Measurements from ENCODE around the gene ATXN2L. TPM values are rescaled to one million over a fixed set of nuclear protein-coding genes. Genes with fewer than 3 reads are reported as not detected.
"Not testable (repeated sequence)": the region's sequence is repeated elsewhere in the genome, so short reads cannot be mapped to it uniquely, and the experiment has no call there.

The ATXN2L gene
- total RNA-seq, 1 donor, result 98.0 TPM

DNA sequence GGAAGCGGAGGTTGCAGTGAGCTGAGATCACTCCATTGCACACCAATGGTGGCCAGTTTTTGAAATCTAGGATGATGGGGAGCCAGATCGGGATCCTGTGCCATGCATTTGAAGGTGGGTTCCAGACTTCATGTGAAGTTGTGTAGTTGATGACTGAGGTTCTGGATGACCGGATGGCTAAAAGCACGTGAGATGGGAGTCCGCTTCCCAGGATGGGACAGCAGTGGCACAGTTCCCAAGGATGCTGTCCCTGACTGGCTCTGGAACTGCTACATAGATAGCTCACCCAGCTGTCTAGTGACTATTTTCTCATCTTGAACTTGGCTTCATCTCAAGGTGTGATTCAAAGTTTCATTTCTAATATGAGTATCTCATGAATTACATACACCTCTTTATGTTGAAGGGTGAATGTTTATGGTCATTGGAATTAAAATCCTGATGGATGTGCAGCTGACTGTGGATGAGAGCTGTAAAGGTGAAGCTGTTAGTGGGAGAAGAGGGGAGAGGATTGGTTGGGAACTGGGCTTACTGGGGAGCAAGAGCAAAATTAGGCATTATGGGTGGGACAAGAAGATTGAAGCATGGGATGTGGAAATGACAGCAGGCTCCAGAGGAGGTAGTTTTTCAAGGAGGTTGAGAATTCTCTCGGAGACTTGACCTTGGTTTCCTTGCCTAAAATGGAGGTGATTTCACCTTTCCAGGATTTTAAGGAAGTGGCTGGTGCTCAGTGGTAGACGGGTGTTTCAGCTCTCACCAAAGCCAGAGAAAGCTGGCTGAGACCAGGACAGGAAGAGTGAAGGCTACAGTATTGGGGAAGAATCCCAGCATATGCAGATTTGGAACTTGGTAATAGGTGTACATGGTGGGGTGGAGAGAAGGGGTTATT is 15.1 kb downstream of the ATXN2L start:
- DNase-seq (ENCODE audit: low read depth in 2 of 3, low spot score in 2 of 3), result no peak

DNA sequence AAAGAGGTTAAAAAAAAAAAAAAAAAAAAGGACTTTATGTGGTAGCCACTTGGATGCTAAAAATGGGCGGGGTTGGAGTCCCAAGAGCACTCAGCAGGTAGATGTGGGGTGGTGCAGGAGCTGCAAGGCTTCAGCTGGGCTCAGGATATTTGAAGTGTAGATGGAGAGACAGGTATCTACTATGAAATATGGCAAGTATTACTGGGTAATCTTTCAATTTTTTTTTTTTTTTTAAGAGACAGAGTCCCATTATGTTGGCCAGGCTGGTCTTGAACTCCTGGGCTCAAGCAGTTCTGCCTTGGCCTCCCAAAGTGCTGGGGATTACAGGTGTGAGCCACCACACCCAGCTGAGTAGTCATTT is 15.7 kb downstream of the ATXN2L start:
- no peak for DNase-seq (ENCODE audit: low read depth in 2 of 3, low spot score in 2 of 3)

DNA sequence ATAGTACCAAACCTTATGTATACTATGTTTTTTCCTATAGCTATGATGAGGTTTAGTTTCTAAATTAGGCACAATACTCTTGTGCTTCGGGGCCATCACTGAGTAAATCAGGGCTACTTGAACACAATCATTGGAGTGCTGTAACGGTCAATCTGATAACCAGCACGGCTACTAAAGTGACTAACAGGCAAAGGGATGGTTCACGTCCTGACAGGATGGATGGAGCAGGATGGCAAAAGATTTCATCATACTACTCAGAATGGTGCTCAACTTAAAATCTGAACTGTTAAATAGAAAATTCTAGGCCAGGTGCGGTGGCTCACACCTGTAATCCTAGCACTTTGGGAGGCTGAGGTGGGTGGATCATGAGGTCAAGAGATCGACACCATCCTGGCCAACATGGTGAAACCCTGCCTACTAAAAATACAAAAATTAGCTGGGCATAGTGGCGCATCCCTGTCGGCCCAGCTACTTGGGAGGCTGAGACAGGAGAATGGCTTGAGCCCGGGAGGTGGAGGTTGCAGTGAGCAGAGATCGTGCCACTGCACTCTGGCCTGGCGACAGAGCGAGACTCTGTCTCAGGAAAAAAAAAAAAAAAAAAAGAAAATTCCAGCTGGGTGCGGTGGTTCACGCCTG is 16.3 kb downstream of the ATXN2L start:
- no peak for DNase-seq (ENCODE audit: low read depth in 2 of 3, low spot score in 2 of 3)

DNA sequence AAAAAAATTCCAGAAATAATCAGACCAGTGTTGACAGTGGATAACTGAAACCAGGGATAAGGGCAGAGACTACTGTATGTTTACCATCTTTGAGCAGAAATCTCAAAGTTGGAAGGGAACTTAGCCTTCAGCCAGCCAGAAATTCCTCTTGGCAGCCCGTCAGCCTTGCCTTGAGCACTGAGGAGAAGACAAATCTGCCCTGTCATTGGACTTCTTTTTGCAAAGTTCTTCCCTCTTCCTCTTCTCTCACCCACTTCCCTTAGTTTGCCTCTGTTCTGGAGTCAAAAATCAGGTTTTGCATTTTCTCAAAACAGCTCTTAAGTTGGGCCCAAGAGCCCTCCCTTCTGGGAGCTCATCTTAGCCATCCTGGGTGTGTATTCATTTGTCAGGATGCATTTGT is 17.1 kb downstream of the ATXN2L start:
- DNase-seq (ENCODE audit: low read depth in 2 of 3, low spot score in 2 of 3), result no peak

DNA sequence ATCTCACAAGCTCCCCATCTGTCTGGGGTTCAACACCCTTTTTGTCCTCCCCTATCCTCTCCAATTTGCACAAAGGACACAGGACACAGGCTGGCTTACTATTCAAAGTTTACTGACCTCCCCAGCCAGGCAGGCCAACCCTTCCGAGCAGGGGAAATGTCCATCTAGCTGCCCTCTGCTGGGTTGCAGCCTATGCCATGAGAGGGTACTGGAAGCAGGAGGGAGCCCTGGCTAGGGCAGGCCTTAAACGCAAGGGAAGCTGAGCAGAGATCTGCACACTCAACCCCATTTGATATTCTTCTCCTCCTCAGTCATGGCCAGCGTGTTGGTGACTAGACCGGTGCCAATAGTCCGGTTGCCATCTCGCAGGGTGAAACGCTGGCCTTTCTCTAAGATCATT is 19.9 kb downstream of the ATXN2L start:
- no peak for DNase-seq (ENCODE audit: low read depth in 2 of 3, low spot score in 2 of 3)

DNA sequence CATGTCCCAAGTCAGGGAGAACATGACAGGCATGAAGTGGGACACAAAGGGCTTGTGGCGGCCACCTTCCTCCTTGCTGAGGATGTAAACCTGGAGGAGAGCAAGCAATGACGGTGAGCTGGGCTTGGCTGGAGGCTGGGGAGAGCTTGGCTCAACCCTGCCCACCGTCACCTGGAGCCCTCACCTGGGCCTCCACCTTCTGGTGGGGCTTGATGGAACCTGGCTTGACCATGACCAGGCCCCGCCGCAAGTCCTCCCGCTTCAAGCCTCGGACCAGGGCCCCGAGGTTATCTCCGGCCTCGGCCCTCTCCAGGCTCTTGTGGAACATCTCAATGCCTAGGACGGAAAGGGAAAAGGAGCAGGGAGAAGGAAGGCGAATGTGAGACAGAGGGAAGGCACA is 21.0 kb downstream of the ATXN2L start:
- DNase-seq (ENCODE audit: low read depth in 2 of 3, low spot score in 2 of 3), result no peak

DNA sequence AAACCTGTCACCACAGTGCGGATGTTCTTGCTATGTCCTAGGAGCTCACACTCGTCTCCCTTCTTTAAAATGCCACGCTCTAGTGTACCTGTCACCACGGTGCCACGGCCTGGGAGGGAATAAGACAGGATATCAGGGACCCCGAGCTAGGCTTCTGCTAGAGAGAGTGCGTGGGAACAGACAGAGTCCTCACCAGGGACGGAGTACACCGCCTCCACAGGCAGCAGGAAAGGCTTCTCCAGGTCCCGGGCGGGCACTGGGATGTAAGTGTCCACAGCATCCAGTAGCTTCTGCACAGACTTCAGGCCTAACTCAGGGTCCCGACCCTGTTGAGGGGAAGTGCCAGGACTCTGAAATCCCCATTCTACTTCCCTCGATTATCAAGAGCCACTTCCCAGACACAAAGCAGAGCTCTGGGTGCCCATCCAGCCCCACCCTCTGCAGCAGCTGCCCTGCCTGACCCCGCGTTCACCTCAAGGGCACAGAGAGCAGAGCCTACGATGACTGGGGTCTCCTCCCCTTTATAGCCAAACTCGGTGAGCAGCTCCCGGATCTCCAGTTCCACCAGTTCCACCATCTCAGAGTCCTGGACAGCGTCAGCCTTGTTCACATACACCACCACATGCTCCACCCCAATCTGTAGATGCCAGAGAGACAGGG is 21.6 kb downstream of the ATXN2L start:
- DNase-seq (ENCODE audit: low read depth in 2 of 3, low spot score in 2 of 3), result no peak

DNA sequence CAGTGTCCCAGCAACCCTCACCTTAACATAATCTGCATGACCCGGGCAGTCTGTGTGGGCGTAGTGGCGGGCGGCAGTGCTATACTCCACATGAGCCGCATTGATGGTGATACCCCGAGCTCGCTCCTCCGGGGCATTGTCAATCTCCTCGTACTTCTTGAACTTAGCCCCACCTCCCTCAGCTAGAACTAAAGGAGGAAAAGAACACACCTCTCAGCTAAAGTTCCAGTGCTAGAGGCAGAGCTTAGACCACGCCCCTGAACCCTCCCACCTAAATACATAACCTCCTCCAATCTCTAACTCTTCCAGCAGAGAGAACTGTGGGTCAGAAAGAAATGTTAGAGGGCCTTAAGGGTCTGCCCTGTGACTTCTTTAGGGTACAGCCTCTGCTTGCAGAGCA is 22.5 kb downstream of the ATXN2L start:
- peak in 1 of 3 donors; percentile 22 for DNase-seq (ENCODE audit: low read depth in 2 of 3, low spot score in 2 of 3)

DNA sequence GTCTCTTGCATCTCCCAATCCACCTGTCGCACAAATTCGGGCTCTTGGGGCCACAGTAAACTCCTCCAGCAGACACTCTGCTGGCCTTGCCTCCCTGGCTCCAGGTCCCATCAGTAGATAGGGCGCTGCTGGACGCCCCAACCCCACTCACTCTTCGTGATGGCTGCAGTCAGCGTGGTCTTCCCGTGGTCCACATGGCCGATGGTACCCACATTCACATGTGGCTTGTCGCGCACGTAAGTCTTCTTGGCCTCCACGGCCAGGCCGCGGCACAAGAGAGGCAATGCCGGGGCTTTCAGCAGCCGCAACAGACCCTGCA is 22.9 kb downstream of the ATXN2L start:
- DNase-seq (ENCODE audit: low read depth in 2 of 3, low spot score in 2 of 3), result no peak

DNA sequence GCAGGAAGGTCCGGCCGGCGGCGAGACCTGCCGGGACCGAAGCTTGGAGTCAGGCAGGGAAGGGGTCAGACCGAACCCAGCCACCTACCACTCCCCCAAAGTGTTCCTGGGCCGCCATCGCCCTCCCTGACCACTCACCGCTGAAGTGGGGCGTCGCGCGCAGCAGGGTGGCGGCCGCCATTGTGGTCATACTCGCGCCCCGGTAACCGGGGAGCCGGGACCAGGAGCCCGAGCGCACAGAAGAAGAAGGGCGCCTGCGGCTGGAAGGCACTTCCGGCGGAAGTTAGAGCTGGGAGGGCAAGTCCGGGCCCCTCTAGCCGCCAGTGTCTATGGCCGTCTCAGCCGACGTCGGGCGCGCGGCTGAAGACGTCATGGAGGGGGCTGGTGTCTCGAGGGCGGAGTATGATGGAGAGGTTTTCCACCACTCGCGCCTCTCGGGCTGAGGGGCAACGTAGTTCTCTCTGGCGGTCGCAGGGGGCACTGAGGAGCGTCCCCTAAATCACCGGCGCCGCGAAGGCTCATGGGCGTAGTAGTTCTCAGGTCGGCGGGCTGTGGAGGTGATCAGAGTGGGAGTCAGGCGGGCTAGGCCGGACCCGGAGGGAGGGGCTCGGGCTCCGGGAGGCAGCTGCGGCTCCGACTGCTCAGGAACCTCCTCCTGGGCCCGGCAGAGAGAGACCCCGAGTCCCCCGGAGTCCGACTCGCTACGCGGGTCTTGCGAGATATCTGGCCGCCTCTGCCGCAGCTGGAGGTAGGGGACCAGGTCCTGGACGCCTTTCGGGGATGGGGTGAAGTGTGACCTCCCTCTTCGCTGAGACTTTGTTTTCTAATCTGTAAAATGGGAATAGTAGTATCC is 23.5 kb downstream of the ATXN2L start, which contains the start of gene TUFM:
Gene TUFM, minus strand, starts transcription at position 269 of the 853 bp plus-strand sequence. Its CDS starts 79 bp downstream, at position 190.
- DNase-seq (ENCODE audit: low read depth in 2 of 3, low spot score in 2 of 3), result peak; percentile 92 to 99 (median 99)

DNA sequence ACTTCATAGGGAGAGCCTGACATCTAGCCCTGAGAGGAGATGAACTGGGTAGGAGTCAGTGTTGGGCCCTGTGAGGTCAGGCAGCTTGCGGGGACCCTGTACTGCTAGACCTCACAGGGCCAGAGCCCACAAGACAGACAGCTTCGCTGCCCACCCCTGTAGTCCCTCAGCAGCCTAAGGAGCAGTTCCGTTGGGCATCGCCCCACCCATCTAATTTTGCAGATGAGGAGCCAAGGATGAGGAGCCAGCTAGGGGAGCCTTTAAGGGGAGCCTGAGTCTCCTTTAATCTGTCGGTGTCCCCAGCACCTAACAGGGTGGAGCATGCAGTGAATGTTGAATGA is 24.1 kb downstream of the ATXN2L start:
- DNase-seq (ENCODE audit: low read depth in 2 of 3, low spot score in 2 of 3), result no peak

DNA sequence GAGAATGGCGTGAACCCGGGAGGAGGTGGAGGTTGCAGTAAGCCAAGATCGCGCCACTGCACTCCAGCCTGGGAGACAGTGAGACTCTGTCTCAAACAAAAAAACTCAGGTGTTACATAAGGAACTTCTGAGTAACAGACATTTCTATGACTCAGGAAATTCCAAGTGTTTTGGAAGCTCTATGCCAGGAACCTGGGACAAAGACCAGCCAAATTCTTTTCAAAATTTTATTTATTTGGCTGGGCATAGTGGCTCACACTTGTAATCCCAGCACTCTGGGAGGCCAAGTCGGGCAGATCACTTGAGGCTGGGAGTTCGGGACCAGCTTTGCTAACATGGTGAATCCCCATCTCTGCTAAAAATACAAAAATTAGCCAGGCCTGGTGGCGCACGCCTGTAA is 35.6 kb downstream of the ATXN2L start:
- no peak for DNase-seq (ENCODE audit: low read depth in 2 of 3, low spot score in 2 of 3)

DNA sequence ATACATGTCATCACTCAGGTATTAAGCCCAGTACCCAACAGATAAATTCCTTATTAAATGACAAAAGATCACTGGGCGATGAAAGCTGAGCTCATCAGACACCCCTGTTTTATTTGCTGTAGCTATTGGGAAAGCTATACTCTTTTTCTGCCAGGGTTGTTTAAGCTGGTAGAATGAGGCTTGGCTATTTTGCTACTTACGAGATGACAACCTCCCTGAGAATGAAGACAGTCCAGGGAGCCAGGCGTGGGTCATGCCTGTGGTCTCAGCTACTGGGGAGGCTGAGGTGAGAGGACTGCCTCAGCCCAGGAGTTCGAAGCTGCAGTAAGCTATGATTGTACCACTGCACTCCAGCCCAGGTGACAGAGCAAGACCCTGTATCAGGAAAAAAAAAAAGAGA is 36.5 kb downstream of the ATXN2L start:
- no peak for DNase-seq (ENCODE audit: low read depth in 2 of 3, low spot score in 2 of 3)

DNA sequence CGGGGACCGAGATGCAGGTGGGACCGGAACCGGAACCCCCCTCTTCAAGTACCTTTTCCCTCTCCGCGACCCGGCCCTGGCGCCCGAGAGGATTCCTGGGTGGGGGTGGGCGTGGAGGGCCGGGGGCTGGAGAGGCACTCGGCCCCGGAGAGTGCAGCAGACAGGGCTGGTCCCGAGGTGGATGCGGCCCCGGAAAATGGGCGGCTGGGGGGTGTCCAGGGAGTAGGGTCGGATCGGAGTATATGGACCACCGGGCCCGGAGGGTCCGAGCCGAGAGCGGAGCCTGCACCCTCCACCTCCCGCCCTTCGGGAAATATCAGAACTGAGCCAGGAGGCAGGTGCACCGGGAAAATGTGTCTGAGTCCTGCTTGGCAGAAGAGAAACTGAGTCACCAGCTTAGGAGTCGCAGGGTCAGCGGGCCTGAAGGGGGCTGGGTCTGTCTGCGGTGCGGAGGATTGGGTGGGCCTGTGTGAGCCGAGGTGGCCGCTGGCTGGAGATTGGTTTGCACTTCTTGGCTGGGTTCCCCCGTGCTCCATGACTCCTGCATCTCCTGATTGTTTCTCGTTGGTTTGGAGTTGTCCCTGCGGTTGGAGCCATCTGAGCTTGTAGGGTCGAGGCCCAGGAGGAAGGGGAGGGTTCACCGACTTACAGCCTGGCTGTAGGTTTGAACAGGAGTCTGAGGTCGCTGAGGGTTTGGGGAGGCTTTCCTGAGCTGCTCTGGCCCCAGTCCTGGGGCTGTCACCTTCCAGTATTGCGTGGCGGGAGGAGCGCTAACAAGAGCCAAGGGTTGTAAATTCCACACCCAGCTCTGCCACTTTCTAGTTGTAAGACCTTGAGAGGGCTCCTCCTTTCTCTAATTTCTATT is 41.4 kb downstream of the ATXN2L start:
- no peak for DNase-seq (ENCODE audit: low read depth in 2 of 3, low spot score in 2 of 3)

DNA sequence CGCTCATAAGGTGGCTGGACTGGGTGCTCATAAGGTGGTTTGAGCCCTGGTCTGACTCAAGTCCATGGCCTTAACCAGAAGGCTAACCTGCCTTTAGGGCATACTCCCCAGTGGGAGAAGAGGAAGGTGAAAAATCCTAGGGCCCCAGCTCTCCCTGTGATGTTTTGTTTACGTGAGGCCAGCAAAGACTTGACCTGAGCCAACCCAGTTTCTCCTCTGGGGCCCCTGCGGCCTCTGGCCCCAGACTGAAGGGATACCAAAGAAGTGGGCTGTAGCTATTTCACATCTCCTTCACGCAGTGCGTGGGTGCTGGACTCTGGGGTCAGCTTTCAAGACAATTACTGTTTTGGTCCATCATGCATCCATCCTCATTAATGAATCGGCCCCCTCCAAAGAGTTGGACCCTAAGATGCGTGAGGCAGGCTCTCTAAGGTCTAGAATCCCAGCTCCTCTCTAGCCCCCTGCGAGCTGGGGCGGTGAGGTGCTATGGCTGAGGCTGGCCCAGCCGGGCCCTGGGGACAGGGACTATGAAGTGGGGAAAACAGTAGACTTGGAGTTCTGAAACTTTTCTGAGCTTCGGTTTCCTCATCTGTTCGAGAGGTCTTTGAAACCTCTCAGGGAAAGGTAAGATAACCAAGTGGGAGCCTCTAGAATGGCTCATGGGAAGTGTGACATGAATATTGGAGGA is 42.3 kb downstream of the ATXN2L start:
- no peak for DNase-seq (ENCODE audit: low read depth in 2 of 3, low spot score in 2 of 3)

DNA sequence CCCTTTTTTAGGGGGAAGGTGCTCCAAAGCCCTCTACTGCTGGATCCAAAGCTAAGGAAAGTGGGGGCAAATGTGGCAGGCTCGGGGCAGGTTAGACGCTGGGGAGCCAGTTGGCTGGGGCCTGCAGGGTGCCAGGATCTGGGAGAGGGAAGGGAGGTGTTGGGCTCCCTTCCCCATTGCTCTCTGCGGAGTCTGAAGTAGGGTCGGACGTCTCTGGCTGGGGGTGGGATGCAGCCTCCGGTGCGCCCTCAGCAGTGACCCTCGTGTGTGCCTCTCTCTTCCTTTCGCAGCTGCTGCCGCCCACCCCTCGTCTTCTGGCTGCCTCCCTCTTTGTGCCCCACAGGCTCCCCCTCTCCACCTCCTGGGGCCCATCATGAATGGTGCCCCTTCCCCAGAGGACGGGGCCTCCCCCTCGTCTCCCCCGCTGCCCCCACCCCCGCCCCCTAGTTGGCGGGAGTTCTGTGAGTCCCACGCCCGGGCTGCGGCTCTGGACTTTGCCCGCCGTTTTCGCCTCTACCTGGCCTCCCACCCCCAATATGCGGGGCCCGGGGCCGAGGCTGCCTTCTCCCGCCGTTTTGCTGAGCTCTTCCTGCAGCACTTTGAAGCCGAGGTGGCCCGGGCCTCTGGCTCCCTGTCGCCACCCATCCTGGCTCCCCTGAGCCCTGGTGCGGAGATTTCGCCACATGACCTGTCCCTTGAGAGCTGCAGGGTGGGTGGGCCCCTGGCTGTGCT is 43.1 kb downstream of the ATXN2L start:
- no peak for DNase-seq (ENCODE audit: low read depth in 2 of 3, low spot score in 2 of 3)

DNA sequence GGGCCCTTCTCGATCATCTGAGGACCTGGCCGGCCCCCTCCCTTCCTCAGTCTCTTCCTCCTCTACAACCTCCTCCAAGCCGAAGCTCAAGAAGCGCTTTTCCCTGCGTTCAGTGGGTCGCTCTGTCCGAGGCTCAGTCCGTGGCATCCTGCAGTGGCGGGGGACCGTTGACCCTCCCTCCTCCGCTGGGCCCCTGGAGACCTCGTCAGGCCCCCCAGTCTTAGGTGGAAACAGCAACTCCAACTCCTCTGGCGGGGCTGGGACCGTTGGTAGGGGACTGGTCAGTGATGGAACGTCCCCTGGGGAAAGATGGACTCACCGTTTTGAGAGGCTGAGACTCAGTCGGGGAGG is 43.6 kb downstream of the ATXN2L start:
- no peak for DNase-seq (ENCODE audit: low read depth in 2 of 3, low spot score in 2 of 3)

DNA sequence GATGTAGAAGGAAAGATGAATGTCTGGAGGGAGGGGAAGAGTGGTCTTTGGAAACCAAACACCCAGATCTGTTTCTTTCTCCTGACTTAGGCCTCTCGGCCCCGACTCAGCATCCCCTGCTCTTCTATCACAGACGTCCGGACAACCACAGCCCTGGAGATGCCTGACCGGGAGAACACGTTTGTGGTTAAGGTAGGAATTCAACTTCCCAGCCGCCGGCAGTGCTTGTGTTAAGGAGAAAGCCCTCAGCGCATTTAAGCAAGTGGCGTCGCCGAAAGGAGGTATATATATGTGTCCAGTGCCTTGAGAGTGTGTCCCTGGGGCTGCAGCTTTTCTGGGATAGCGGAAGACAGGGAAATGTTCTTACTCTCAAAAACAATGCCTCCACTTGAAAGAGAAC is 44.4 kb downstream of the ATXN2L start:
- DNase-seq (ENCODE audit: low read depth in 2 of 3, low spot score in 2 of 3), result no peak

DNA sequence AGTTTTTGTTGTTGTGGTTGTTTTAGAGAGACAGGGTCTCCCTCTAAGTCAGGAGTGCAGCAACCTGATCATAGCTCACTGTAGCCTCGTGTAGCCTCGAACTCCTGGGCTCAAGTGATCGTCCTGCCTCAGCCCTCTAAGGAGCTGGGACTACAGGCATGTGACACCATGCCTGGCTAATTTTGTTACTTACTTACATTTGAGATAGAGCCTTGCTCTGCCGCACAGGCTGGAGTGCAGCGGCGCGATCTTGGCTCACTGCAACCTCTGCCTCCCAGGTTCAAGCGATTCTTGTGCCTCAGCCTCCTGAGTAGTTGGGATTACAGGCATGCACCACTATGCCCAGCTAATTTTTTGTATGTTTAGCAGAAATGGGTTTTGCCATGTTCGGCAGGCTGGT is 44.8 kb downstream of the ATXN2L start:
- DNase-seq (ENCODE audit: low read depth in 2 of 3, low spot score in 2 of 3), result not testable (repeated sequence)
